ENCODE measurements around the gene GNG12. TPM values are rescaled to one million over a fixed set of nuclear protein-coding genes. Genes with fewer than 3 reads are reported as not detected.

Gene GNG12
- total RNA-seq, 1 experiment from 2014 or later = 66.1 TPM

DNA sequence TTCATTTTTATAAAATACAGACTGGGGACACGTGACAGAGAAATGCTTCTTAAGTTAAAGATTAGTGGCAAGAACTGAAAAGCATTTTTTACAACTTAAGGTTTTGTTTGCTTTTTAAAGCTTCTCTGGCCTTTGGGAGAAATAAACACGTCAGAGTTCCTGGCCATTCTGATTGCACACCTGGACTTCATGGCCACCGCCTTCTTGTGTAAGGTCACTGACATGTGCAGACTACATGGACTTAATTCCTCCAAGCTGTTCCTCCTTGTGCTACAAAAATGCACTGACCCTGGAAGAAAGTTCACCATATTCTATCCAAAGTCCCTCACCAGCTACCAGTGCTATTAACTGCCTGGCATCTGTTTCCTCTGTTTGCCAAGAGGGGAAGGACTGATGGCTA, 92.1 kb downstream of the GNG12 start:
- ChIA-PET POLR2A (ENCODE audit: unreplicated experiment) (no interaction called here), CTCF (no interaction called here)
- H3K79me2 ChIP-seq (ENCODE audit: low read length) = no peaks in the 10 kb centered on the region
- TF ChIP-seq EZH2phosphoT487 (IDR thresholded peaks at IDR 0.05; ENCODE audit: borderline replicate concordance, low read length) (no peak), EZH2 (IDR thresholded peaks at IDR 0.05; ENCODE audit: low read length, unreplicated experiment) (no peak)
- TF ChIP-seq, protein P1, sequence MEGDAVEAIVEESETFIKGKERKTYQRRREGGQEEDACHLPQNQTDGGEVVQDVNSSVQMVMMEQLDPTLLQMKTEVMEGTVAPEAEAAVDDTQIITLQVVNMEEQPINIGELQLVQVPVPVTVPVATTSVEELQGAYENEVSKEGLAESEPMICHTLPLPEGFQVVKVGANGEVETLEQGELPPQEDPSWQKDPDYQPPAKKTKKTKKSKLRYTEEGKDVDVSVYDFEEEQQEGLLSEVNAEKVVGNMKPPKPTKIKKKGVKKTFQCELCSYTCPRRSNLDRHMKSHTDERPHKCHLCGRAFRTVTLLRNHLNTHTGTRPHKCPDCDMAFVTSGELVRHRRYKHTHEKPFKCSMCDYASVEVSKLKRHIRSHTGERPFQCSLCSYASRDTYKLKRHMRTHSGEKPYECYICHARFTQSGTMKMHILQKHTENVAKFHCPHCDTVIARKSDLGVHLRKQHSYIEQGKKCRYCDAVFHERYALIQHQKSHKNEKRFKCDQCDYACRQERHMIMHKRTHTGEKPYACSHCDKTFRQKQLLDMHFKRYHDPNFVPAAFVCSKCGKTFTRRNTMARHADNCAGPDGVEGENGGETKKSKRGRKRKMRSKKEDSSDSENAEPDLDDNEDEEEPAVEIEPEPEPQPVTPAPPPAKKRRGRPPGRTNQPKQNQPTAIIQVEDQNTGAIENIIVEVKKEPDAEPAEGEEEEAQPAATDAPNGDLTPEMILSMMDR (conservative IDR thresholded peaks at IDR 0.05; ENCODE audit: low read depth, low read length) = no peak
- H3K4me1 ChIP-seq (ENCODE audit: insufficient read depth, low read length) = peaks cover 8% of the 10 kb centered on the region
- intact Hi-C loops (cut with micrococcal nuclease) = no loop called here
- no TSS peak for BruUV-seq (replicated peaks)
- no peaks in the 10 kb centered on the region for H3K9me3 ChIP-seq (ENCODE audit: low read length)
- no peak for DNase-seq
- no peaks in the 10 kb centered on the region for H3K27me3 ChIP-seq (ENCODE audit: low read length)
- no peak overlapping the region for H3K4me2 ChIP-seq (ENCODE audit: low read length)
- no peak overlapping the region for H3K27ac ChIP-seq (ENCODE audit: low read length)
- H3K9me2 ChIP-seq (replicated peaks; ENCODE audit: low read length) = no peaks in the 10 kb centered on the region
- H3K36me3 ChIP-seq (ENCODE audit: low read depth, low read length) = no peaks in the 10 kb centered on the region
- no peak overlapping the region for H3K9ac ChIP-seq (ENCODE audit: low read length)
- no peaks in the 10 kb centered on the region for H3F3A ChIP-seq (ENCODE audit: low read length, unreplicated experiment)
- H3K4me3 ChIP-seq (ENCODE audit: low read length) = no peak overlapping the region
- no peak for ATAC-seq
- H2AFZ ChIP-seq (ENCODE audit: low read length) = no peak overlapping the region
- no peaks in the 10 kb centered on the region for H4K20me1 ChIP-seq (ENCODE audit: low read length)

DNA sequence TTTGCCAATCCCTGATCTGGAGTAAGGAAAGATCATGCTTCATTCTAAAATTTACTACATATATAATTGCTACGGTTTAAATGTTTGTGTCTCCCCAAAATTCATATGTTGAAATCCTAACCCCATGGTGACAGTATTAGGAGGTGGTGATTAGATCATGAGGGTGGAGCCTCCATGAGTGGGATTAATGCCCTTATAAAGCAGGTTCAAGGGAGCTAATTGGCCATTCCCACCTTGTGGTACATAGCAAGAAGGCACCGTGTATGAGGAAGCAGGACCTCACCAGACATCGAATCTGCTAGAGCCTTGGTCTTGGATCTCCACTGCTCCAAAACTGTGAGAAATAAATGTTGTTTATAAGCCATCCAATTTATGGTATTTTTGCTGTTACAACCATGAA, 92.7 kb downstream of the GNG12 start:
- H3K4me1 ChIP-seq (ENCODE audit: insufficient read depth, low read length) = peaks cover 14% of the 10 kb centered on the region
- CTCF ChIA-PET = no interaction called here
- no peaks in the 10 kb centered on the region for H3F3A ChIP-seq (ENCODE audit: low read length, unreplicated experiment)
- no peak overlapping the region for H3K9ac ChIP-seq (ENCODE audit: low read length)
- intact Hi-C loops (cut with micrococcal nuclease) = no loop called here
- H3K27me3 ChIP-seq (ENCODE audit: low read length) = no peaks in the 10 kb centered on the region
- no TSS peak for BruUV-seq (replicated peaks)
- DNase-seq = no peak
- H3K36me3 ChIP-seq (ENCODE audit: low read depth, low read length) = no peaks in the 10 kb centered on the region
- no peak overlapping the region for H3K4me2 ChIP-seq (ENCODE audit: low read length)
- no peak for ATAC-seq
- no peak overlapping the region for H2AFZ ChIP-seq (ENCODE audit: low read length)
- H3K9me2 ChIP-seq (replicated peaks; ENCODE audit: low read length) = no peaks in the 10 kb centered on the region
- H3K9me3 ChIP-seq (ENCODE audit: low read length) = no peaks in the 10 kb centered on the region
- H3K79me2 ChIP-seq (ENCODE audit: low read length) = no peaks in the 10 kb centered on the region
- H3K4me3 ChIP-seq (ENCODE audit: low read length) = no peak overlapping the region
- H3K27ac ChIP-seq (ENCODE audit: low read length) = no peak overlapping the region
- H4K20me1 ChIP-seq (ENCODE audit: low read length) = no peaks in the 10 kb centered on the region
- POLR2A ChIA-PET (ENCODE audit: unreplicated experiment) = no interaction called here
- TF ChIP-seq, protein P1 (conservative IDR thresholded peaks at IDR 0.05; ENCODE audit: low read depth, low read length) = no peak
- TF ChIP-seq EZH2phosphoT487 (IDR thresholded peaks at IDR 0.05; ENCODE audit: borderline replicate concordance, low read length) (no peak), EZH2 (IDR thresholded peaks at IDR 0.05; ENCODE audit: low read length, unreplicated experiment) (no peak)

DNA sequence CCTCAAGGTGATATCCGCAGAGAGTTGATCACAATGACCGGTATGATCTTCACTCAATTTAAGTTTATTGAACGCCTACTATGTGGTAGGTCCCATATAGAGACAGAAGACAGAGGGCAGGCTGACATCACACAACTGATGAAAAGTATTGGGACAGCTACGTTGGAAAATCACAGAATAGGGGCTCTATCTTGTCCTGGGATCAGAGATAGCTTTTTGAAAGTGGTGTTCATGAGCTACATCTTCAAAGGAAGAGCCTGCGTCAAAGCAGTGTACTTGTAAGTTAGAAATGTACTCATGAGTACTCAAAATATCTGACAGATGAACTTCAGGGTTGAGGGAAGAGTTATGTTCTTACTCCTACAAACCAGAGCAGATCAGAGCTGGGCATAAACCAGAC, 93.9 kb downstream of the GNG12 start:
- Histone ChIP-seq H3K4me1 (ENCODE audit: insufficient read depth, low read length) (peaks cover 14% of the 10 kb centered on the region), H3K27ac (ENCODE audit: low read length) (no peak overlapping the region), H3K9me3 (ENCODE audit: low read length) (no peaks in the 10 kb centered on the region), H3F3A (ENCODE audit: low read length, unreplicated experiment) (no peaks in the 10 kb centered on the region), H3K27me3 (ENCODE audit: low read length) (no peaks in the 10 kb centered on the region), H4K20me1 (ENCODE audit: low read length) (no peaks in the 10 kb centered on the region), H3K4me2 (ENCODE audit: low read length) (no peak overlapping the region), H2AFZ (ENCODE audit: low read length) (no peak overlapping the region), H3K9ac (ENCODE audit: low read length) (no peak overlapping the region), H3K79me2 (ENCODE audit: low read length) (no peaks in the 10 kb centered on the region), H3K36me3 (ENCODE audit: low read depth, low read length) (no peaks in the 10 kb centered on the region), H3K4me3 (ENCODE audit: low read length) (no peak overlapping the region), H3K9me2 (replicated peaks; ENCODE audit: low read length) (no peaks in the 10 kb centered on the region)
- intact Hi-C loops (cut with micrococcal nuclease) = no loop called here
- ATAC-seq = no peak
- no peak for DNase-seq
- POLR2A ChIA-PET (ENCODE audit: unreplicated experiment) = interaction anchor here (0.7 kb wide), 1 partner anchor 474 kb away, joined by 7 read pairs; no protein-coding TSS in a partner anchor
- TF ChIP-seq EZH2phosphoT487 (IDR thresholded peaks at IDR 0.05; ENCODE audit: borderline replicate concordance, low read length) (no peak), EZH2 (IDR thresholded peaks at IDR 0.05; ENCODE audit: low read length, unreplicated experiment) (no peak)
- TF ChIP-seq, protein P1 (conservative IDR thresholded peaks at IDR 0.05; ENCODE audit: low read depth, low read length) = no peak
- BruUV-seq (replicated peaks) = no TSS peak
- CTCF ChIA-PET = no interaction called here
